GM19023 (cell line): ENCODE data around the gene MRPL9.

Experiments
- ATAC-seq: cut with Tn5 transposase; IDR thresholded peaks from one replicate; pipeline ENCODE4 v1.9.1; 2021; ENCODE audit warnings: mild to moderate bottlenecking, moderate library complexity; ENCODE audit not compliant: unreplicated experiment

MRPL9 gene

DNA sequence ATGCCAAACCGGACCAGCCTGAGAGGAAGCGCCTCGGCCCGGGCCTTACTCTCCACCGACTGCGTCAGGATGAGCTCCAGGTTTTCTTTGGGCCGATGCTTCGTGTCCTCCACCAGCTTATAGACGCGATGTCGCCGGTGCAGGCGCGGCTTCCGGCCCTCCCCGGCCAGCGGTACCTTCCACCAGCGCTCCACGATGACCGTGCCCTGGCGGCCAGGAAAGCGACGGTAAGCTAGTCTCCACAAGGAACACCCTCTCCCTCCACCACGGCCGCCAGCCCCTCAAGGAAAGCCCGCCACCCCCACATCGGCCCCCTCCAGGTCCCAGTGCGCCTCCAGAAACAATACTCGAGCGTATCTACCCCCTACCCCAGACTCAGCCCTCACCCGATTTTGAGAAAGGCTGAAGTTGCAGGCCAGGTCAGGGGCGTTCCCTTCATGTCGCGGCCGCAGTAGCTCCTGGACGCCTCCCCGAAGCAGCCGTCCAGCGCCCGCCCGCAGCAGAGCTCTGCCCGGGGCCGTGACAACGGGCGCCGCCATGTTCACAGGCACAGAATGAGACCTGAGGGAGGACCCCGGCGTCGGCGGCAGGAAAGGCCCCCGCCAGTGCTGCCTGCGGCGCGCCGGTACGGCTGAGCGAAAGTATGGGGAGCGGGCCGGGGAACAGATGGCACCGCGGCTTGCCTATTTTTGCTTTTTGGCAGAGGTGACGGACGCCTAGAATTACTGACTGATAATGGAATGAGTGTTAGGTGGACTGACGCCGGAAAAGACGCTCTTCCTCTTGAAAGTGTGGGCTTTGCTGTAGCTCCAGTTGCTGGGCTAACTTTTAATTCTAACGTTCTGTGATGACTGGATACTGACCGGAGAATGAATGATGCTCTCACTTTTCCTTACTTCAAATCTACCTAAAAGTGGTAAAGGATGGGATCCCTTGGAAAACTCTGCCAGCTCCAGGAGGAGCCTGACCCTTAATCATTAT, at the start of gene MRPL9:
TSS of gene MRPL9 (minus strand) at position 556 of the 981 bp plus-strand sequence. CDS start at position 539, 17 bp downstream.
- ATAC-seq, result peak; percentile 98

DNA sequence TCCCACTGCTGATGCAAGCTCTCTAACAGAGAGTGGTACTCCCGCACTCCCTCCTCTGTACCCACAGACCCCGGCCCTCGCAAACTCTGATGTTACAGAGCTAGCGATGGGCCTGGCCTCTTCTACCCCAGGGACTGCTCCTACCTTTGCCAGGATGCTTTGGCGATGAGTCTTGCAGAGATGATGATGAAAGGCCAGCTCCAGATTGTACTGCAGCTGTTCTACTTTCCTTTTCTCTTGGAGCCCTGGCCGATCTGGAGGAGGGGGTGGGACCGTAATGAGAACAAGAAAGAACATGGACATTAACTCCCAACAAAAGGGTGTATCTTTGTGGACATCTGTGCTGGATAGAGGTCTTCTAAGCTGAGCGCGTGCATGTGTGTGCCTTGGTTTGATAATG, 47.9 kb upstream of the MRPL9 start:
- ATAC-seq, result no peak

DNA sequence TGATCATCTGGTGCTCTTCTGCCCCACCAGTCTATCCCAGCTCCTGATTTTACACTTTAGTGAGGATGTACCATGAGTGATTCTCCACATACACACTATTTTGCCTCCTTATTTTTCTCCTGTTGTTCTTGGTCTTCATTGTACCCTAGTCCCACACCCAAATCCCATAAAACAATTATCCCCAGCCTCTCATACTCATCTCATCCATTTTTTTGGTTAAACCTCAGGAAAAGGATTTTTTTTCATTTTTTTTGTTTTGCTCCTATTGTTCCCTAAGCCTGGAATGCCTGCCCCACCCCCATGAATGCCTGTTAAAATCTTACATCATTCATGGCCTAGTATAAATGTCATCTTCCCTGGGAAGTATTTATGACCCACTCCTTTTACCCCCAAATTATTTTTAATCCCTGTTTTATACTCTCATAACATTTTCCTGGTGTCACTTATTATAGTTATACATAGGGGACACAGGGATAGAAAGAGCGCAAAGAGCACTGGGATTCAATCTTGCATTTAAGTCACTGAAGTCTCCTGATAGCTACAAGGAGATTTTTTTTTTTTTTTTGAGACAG, 46.8 kb upstream of the MRPL9 start:
- ATAC-seq, result no peak

DNA sequence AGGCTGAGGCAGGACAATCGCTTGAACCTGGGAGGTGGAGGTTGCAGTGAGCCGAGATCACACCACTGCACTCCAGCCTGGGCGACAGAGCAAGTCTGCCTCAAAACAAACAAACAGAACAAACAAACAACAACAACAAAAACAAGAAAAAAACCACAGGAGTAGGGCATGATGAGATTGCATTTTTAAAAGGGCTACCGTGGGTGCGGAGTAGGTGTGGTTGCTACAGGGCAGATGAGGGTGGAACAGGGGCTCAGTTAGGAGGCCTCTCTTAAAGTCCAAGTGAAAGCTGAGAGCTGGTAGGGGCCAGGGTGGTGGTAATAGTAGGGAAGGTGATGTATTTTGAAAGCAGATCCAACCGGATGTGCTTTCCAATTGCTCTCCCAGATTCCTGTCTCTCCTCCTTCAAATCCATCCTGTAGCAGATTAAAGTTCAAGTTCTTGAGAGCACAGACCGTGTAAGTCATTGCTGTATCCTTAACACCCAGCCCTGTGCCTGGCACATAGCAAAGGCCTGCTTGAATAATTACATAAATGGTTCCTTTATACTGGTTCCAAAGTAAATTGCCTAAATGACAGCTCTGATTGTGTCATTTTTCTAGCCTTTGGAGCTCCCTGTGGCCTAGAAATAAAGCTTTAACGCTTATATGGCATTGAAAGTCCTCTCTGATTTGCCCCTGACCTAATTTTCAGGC, 46.1 kb upstream of the MRPL9 start:
- ATAC-seq, result no peak

DNA sequence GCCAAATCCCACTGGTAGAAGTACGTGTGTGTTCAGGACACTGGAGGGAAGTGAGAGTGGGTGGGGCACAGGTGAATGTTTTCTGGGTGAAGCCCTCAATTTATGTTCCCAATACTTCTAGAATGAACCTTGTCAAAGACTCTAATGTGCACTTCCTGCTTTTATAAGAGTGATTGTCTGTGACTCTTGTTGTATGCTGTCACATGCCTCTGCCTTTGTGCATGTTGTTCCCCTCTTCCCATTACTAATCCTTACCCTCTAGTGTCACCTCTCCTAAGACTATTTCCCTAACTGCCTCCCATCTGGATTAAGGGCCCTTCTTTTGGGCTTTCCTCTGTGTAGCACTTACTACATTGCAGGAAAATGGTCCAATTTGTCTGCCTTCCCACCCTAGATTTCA, 44.5 kb upstream of the MRPL9 start:
- no peak for ATAC-seq

DNA sequence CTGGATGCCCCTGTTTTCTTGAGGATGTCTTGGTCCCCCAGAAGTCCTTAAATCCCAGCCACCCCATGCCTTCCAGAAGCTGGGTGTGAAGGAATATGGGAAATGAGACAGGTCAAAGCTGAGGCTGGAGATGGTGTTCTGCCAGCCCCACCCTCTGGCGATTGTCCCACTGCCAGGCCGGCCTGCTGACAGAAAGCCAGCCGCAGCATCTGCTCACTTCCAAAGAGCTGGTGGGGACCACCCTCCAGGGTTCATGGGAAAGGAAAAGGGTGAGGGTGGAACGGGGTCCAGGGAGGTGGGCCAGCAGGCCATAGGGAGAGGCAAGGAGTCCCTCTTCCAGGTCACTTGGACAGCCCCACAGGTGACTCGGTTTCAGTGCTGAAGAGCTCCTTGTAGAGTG, 43.8 kb upstream of the MRPL9 start:
- no peak for ATAC-seq

DNA sequence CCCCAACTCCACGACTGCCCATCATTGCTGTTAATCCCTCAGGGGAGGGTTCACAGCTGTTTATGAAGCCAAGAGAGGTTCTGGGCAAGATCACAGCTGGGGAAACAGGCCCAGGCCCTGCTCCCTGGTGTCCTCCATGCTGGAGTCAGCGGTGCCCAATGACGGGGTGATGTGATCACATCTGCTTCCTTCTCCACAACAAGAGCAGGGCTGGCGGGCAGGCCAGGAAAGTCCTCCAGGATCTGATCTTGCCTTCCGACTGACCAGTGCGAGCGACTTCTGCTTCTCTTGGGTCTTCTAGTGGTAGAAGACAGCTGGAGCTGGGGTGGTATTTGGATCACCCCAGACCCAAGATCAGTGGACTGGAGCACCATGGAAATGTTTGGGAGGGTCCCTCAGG, 42.9 kb upstream of the MRPL9 start:
- no peak for ATAC-seq

DNA sequence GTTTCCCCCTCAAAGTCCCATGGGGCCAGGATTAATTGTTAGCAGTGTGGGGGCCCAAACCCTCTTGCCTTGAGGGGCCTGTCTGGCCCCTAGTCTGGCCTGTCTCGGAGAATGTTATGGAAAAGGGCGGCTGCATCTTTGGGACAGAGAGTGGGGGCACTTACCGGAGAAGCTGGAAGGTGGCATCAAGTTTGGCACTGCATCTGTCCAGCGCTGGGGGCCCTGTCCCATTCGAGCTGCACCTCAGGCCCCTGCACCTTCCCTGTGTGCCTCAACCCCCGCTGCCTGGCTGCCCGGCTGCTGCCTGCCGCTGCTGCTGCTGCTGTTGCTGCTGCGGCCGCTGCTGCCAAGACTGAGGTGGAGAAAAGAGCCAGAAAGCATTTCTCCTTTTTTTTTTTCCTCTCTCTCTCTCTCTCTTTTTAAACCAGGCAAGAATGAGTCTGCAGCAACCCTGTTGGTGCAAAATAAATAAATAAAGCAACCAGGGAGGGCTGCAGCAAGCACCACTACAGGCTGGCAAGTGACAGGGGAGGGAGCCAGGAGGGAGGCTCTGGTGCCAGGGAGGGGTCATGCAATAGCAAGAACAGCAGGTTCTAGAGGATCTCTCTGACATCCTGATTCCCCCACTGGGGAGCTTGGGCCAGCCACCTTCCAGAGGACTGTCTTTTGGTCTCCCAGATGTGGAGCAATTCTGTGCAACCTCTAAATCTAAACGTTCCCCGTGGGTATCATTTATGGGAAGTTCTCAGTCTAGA, 41.9 kb upstream of the MRPL9 start, which contains the start of gene LINGO4:
TSS of gene LINGO4 (minus strand) at position 354 of the 755 bp plus-strand sequence. CDS start 2,715 bp downstream, outside the sequence.
- ATAC-seq, result no peak

DNA sequence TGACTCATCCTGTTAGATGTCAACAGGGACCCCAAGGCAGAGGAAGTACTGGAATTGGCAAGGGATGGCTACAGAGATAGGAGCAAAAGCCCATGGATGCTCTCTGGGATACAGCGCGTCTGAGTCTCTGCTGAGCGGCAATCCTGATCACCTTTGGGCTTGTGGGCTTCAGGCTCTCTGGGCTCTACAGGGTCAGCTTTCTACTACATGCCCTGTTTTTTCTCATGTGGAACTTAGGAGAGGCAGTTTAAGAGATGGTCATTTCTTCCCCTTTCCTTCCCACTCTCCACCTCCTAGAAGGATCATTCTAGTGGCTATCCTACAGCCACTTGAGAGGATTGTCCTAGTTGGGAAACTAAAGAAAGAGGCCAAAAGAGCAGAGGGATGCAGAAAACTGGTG, 40.6 kb upstream of the MRPL9 start:
- ATAC-seq, result no peak

DNA sequence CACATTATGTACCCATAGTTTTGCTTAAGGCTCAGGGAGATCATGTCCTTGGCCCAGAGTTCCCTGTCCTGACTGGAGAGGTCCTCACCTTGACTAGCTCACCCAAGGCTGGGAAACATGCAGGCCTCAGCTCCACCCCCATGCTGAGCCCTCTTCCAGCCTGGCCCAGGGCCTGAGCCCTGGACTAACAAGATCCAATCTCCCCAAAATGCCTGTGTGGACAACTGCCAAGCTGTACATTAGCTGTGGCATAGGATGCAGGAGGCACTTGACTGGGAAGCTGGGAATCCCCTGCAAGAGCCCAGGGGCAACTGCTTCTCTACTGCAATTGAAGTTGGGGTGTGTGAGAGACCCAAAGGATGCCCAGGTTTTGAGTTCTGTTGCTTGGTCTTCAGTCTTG, 39.9 kb upstream of the MRPL9 start:
- ATAC-seq, result no peak

DNA sequence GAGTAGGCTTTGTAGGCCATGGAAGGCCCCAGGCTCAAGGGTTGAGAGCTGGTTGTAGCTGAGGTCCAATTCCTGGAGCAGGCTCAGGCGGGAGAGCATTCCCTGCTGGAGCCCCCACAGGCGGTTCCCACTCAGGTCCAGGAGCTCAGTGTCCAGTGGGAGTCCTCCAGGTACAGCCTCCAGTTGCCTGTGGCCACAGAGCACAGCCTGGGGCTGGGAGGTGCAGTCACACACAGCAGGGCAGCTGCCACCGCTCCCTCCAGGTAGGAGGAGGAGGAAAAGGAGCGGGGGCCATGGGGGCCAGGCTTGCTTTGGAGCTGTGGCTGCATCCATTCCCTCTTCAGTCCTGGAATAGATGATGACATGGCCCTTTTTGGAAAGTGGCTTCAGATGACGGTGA, 39.1 kb upstream of the MRPL9 start:
- ATAC-seq, result no peak

DNA sequence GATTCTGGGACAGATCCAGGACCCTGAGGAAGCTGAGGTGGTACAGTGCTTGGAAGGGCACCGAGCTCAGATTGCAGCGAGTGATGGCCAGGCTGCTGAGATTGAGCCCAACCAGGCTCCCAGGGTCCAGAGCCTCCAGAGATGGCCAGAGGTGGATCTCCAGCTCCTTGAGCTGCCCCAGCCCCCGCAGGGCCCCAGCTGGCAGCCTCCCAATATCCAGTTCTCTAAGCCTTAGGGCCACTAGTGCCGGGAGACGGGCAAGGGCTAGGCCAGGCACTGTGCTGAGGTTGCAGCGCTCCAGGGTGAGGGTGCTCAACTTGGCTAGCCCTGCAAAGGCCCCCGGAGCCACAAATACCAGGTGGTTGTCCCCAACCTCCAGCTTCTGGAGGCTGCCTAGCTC, 38.5 kb upstream of the MRPL9 start:
- ATAC-seq, result no peak

DNA sequence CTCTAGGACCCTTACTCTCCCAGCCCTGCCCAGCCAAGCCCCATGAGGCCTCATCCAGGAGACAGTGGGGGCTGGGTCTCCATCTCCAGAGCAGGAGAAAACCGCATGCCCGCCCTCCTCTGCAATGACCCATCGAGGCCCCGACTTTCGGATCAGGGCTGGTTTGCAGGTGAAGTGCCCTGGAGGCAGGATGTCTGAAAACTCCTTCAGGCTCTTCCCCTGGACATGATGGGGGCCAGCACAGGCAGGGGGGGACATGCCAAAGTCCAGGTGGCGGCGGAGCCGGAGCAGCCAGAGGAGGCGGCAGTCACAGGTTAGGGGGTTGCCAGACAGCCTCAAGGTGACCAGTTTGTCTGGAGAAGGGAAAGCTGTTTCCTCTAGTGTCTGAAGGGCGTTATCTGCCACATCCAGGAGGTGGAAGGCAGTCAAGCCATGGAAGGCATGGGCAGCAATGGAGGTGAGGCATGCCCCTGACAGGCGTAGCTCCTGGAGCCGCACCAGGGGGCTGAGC, 38.1 kb upstream of the MRPL9 start:
- no peak for ATAC-seq

DNA sequence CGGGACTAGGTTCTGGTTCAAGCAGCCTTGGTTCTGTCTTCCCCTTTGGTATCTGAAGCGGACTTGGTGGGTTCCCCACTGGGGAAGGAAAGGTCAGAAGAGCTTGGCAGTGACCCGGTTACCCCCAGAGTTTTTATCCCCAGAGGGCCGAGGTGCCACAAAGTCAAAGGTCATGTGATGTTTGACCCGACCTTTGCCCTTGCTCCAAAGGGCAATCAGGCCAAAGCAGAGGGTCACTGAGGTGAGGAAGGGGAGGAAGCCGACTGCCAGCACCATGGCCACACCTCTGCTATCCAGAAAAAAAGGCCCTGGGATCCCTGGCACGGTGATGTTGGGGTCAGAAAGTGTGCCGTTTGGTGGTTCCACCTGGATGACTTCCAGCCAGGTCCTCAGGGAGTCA, 37.5 kb upstream of the MRPL9 start:
- ATAC-seq, result no peak

DNA sequence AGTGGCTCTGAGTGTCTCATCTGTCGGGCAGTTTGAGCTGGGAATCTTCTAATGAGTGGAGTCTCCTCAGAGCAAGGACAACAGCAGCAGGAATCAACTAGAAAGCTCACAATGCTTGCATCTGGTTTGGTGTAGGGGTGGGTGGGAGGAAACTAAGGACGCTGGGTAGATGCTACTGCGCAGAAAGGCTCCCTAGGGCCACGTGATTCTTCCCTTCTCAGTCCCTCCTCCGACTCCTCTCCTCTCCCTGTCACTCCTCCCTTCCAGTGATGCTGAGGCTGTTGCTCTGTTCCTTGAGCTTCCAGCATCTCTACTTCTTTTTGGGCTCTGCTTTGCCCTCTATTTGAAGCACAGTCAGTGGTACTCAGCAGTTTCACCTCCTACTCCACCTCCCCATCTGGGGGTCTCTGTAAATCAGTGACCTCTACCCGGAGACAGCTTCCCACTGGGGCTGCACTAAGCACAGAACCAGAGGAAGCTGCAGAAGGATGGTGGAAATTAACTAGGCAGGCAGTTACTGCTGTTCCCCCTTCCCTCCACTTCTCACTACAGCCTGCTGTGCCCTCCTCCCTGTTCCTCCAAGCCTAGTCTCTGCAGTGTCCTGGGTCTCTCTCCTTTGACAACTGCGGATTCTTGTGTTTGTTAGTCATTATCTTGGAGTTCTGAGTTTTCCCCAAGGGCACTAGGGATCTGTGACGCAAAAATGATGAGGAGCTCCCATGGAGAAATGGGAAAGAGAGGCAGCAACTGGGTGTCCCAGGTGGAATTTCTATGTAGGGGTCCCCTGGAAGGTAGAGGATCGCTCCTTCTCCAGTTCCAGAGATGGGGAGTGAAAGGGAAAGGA, 36.1 kb upstream of the MRPL9 start:
- no peak for ATAC-seq

DNA sequence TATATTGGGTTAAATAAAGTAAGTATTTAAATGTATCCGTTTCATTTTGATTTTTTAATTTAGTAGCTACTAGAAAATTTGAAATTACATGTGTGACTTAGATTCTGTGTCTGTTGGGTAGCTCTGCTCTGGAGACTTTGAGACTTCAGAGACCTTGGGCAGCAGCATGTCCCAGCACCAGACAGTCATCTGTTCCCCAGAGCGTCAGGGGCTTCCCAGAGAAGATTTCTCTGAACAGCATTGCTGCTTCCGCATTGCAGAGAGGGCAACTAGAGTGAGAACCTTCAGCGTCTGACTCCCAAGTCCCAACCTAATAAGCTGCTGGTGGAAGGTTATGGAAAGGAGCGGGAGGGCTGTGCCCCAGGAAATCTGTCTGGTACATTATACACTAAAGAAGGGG, 35.3 kb upstream of the MRPL9 start:
- no peak for ATAC-seq

DNA sequence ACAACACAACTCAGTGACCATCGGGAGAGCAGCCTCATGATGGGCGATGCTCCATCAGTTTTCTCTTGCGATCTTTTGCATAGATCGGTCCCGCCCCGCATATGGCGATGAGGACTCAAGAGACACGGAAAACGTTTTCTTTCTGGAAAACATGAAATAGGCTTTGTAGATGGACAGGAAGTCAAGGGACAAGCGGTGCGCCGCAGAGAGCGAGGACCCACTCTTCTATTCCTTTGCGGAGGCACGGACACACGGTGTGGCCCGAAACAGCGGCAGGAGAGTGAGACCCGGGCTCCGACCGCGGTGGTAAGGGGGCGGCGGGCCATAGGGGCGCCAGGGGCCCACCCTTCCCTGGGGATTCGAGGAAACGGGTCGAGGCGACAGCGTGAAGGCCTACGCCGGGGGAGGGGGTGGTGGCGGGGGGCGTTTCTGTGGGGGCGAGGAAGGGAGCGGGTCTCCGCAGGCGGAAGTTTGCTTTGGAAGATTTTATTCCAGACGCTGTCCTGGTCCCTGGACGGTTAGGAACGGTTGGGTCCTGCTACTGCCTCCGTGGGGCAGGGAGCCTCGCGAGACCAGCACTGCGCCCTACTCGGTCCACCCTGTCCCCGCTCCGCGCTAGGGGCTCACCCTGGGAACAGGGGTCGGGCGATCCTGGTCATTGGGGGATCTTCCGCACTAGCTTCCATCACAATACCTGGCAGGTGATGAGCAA, 27.8 kb upstream of the MRPL9 start:
- ATAC-seq, result no peak

DNA sequence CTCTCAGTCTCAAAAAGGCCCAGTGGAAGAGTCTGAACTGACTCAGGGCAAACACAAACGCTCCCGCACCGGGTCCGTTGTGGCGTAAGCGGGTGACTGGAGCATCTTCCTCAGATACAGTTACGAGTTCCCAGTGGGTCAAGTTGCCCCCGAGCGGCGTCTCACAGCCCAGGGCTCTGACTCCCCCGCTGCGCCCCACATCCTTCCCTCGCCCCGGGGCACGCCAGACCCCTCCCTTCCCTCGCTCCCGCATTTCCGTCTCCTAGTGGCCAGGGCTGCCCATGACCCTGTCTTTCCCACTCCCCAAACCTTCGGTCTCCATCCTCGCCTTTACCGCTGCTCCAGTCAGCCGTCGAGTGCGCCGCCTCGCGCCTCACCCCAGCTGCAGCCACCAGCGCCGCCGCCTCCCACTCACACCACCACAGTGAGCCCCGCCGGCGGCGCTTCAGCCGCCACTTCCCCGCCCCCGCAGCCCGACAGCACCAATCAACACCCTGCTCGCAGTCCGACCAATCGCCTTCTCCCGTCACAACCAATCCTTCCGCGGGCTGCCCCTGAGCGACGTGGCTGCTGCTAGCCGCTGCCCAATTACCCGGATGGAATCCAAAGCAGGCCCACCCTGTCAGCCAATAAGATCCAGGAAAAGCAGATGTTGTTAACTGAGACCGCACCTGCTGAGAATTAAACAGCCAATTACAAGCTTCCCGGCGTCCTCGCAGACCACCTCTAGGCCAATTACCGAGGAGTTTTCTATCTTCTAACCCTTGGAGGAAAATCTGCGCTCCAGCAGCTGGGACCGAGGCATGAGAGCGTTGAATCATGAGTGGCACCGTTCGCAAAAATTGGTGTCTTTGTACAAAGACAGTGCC, 27.0 kb upstream of the MRPL9 start, which contains the start of gene TDRKH:
TSS of gene TDRKH (minus strand) at position 430 of the 869 bp plus-strand sequence. CDS start 7,478 bp downstream, outside the sequence.
- peak; percentile 98 for ATAC-seq
